Glutamatergic neuron (in vitro differentiated cells): ENCODE results near the gene NFIX. TPM values are rescaled to one million over a fixed set of nuclear protein-coding genes. Genes with fewer than 3 reads are reported as not detected.

Experiments used
- DNase-seq: peaks from one replicate; pipeline ENCODE4 v3.0.0; 2022
- H3K27ac Mint-ChIP-seq: one replicate; pipeline ENCODE4 v1.8.0; 2020; ENCODE audit warnings: mild to moderate bottlenecking, mixed read lengths, inconsistent platforms; ENCODE audit not compliant: unreplicated experiment
- H3K27me3 Mint-ChIP-seq: one replicate; pipeline ENCODE4 v1.8.0; 2020; ENCODE audit warnings: mild to moderate bottlenecking, moderate library complexity, mixed read lengths, inconsistent platforms; ENCODE audit not compliant: unreplicated experiment
- H3K36me3 Mint-ChIP-seq: one replicate; pipeline ENCODE4 v1.8.0; 2020; ENCODE audit warnings: mild to moderate bottlenecking, mixed read lengths, inconsistent platforms; ENCODE audit not compliant: unreplicated experiment
- H3K4me1 Mint-ChIP-seq: one replicate; pipeline ENCODE4 v1.8.0; 2020; ENCODE audit warnings: mild to moderate bottlenecking, low read depth, mixed read lengths, inconsistent platforms; ENCODE audit not compliant: unreplicated experiment
- H3K4me3 Mint-ChIP-seq: one replicate; pipeline ENCODE4 v1.8.0; 2020; ENCODE audit warnings: mild to moderate bottlenecking, mixed read lengths, inconsistent platforms; ENCODE audit not compliant: unreplicated experiment
- H3K9me3 Mint-ChIP-seq: one replicate; pipeline ENCODE4 v1.8.0; 2020; ENCODE audit warnings: mild to moderate bottlenecking, moderate library complexity, mixed read lengths, inconsistent platforms; ENCODE audit not compliant: unreplicated experiment
- total RNA-seq: library from RNA; stranded (reverse); fragmentation: NEBNext Ultra II Directional; extraction: Animal tissue kit (Norgen Biotek cat#: 25700); gene quantifications from one replicate; pipeline ENCODE4 v1.2.1, GENCODE V29; 2021; ENCODE audit not compliant: unreplicated experiment
- TF ChIP-seq, protein P1 (sequence below): fragments of 200-600 bp; sonication (generic); IDR thresholded peaks from one replicate; pipeline ENCODE4 v1.5.0; 2021; ENCODE audit not compliant: partially characterized antibody, unreplicated experiment

NFIX gene
- total RNA-seq, 1 donor from 2014 or later, result 2.4 TPM

DNA sequence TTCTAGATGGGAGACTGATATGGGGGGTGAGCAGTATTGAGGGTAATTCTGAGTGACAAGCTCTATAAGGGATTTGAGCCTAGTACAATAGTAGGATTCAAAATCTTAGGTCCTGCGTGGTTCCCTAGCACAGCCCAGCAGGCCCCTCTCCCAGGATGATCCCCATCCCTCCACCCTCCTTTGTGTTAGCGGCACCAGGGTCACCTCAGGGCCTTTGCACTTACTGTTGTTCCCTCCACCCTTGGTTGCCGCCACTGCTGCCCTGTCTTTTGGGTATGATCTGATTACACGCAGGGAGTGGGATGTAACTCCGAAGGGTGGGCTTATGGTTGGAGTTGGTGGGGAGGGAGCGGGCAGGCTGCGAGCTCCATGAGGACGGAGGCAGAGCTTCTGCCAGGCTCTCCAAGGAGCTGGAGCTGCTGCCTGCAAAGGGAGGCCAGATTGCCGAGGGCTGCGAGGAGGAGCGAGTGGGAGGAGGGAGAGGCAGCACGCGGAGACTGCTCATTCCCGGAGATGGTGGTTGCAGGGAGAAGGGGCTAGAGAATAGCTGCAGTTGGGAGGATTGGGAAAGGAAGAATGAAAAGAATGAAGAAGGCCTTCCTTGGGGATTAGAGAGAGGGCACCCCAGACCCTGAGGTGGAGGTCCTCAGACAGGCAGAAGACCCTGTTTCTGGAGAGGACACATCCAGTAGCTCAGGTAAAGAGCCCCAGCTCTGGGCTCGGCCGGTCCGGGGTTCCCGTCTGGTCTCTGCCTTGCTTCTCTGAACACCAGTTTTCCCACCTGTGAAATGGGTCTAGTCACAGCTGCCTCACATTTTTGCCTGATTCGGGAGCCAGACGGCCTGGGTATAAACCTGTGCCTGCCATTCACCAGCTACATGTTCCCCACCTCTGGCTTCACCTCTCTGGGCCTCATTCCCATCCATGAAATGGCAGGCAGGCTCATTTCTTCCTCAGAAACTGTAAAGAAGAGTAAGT is 128.0 kb downstream of the NFIX start:
- H3K4me3 Mint-ChIP-seq, result no peak overlapping the region
- no peaks in the 10 kb centered on the region for H3K36me3 Mint-ChIP-seq
- TF ChIP-seq, protein P1, sequence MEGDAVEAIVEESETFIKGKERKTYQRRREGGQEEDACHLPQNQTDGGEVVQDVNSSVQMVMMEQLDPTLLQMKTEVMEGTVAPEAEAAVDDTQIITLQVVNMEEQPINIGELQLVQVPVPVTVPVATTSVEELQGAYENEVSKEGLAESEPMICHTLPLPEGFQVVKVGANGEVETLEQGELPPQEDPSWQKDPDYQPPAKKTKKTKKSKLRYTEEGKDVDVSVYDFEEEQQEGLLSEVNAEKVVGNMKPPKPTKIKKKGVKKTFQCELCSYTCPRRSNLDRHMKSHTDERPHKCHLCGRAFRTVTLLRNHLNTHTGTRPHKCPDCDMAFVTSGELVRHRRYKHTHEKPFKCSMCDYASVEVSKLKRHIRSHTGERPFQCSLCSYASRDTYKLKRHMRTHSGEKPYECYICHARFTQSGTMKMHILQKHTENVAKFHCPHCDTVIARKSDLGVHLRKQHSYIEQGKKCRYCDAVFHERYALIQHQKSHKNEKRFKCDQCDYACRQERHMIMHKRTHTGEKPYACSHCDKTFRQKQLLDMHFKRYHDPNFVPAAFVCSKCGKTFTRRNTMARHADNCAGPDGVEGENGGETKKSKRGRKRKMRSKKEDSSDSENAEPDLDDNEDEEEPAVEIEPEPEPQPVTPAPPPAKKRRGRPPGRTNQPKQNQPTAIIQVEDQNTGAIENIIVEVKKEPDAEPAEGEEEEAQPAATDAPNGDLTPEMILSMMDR, result no peak
- H3K4me1 Mint-ChIP-seq, result peaks cover 11% of the 10 kb centered on the region
- H3K9me3 Mint-ChIP-seq, result peaks cover 5% of the 10 kb centered on the region
- DNase-seq, result no peak
- H3K27ac Mint-ChIP-seq, result no peak overlapping the region
- peaks cover 7% of the 10 kb centered on the region for H3K27me3 Mint-ChIP-seq

DNA sequence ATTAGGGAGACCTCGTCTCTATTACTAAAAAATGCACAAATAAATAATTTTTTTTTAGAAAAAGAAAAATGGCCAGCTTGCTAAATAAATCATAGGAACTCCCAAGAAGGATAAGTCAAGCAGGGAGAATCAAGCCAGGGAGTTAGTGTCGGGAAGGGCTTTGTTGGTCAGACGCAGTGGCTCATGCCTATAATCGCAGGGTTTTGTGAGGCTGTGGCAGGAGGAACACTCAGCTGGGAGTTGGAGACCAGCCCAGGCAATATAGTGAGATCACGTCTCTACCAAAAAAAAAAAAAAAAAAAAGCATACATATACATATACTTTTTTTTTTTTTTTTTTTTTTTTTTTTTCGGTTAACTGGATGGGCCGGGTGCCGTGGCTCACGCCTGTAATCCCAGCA is 131.8 kb downstream of the NFIX start:
- no peaks in the 10 kb centered on the region for H3K27me3 Mint-ChIP-seq
- peaks cover 5% of the 10 kb centered on the region for H3K9me3 Mint-ChIP-seq
- H3K27ac Mint-ChIP-seq, result no peak overlapping the region
- TF ChIP-seq, protein P1, result no peak
- peaks cover 3% of the 10 kb centered on the region for H3K4me1 Mint-ChIP-seq
- no peak overlapping the region for H3K4me3 Mint-ChIP-seq
- no peak for DNase-seq
- H3K36me3 Mint-ChIP-seq, result no peaks in the 10 kb centered on the region

DNA sequence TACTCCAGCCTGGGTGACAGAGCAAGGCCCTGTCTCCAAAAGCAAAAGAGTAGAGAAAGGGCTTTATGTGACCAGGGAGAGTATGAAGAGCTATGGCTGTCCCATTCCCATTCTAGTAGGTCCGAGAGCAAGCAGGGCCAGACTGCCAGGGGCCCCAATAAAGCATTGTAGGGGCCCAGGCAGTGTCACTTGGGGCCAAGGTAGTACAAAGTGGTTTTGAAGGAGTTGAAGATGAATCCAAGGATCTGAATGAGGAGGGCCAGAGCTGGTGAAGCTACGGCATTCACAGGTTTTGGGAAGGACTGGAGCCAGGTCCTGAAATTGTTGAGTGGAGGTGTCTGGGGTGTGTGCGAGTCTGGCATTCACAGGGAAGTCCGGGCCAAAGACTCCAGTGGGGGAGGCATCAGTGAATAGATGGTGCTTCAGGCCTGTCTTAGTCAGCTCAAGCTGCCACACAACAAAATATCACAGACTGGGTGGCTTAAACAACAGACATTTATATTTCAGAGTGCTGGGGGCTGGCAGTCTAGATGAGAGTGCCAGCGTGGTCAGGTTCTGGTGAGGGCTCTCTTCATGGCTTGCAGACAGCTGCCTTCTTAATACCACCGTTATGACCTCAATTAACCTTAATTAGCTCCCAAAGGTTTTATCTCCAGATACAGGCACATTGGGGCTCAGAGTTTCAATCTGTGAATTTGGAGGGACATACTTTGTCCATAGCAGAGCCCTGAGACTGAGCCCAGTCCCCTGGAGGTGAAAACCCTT is 132.7 kb downstream of the NFIX start:
- TF ChIP-seq, protein P1, result no peak
- H3K4me1 Mint-ChIP-seq, result no peaks in the 10 kb centered on the region
- H3K9me3 Mint-ChIP-seq, result peaks cover 1% of the 10 kb centered on the region
- DNase-seq, result no peak
- no peaks in the 10 kb centered on the region for H3K27me3 Mint-ChIP-seq
- H3K4me3 Mint-ChIP-seq, result no peak overlapping the region
- no peaks in the 10 kb centered on the region for H3K36me3 Mint-ChIP-seq
- no peak overlapping the region for H3K27ac Mint-ChIP-seq

DNA sequence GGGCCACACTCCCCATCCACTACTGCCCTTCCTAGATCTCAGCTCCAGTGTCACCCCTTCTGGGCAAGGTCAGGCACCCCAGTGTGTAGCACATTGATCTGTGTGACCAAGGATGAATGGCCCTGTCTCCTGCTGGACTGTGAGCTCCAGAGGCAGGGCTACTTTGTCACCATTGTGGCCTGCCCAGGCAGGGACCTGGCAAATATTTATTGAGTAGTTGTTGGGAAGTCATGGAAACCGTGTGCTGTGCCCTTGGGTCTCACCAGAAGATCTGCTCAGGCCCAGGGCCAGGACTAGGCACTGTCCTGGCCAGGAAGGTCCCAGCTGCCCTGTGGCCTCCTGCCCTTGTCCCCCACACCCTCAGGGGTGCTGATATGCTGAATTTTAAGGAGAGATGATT is 133.3 kb downstream of the NFIX start:
- no peaks in the 10 kb centered on the region for H3K27me3 Mint-ChIP-seq
- H3K9me3 Mint-ChIP-seq, result peaks cover 1% of the 10 kb centered on the region
- H3K4me3 Mint-ChIP-seq, result no peak overlapping the region
- no peak overlapping the region for H3K27ac Mint-ChIP-seq
- TF ChIP-seq, protein P1, result no peak
- no peaks in the 10 kb centered on the region for H3K36me3 Mint-ChIP-seq
- H3K4me1 Mint-ChIP-seq, result no peaks in the 10 kb centered on the region
- DNase-seq, result no peak

DNA sequence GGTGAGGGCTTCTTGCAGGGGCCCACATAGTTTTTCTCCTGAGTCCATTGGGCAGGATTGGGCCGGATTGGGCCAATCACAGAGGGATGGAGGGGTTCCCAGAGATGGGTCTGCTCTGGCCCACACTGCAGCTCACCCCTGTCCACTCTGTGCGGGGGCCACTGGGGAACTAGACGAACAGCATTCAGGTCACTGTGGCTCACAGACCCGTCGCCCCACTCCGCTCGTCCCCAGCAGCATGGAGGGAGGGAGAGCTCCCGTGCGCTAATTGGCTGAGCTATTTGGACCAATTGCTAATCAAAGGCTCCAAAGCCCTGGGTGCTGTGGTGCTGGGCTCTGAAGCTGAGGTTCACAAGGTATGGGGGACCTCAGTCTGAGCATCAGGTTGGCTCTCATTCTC is 134.1 kb downstream of the NFIX start:
- Mint-ChIP-seq H3K4me3 (no peak overlapping the region), H3K27me3 (no peaks in the 10 kb centered on the region), H3K27ac (no peak overlapping the region), H3K36me3 (no peaks in the 10 kb centered on the region), H3K9me3 (peaks cover 1% of the 10 kb centered on the region), H3K4me1 (no peaks in the 10 kb centered on the region)
- no peak for DNase-seq
- TF ChIP-seq, protein P1, result no peak
